Liver (tissue), 9 donors: Measurements from ENCODE around the gene CCDC12. TPM values are rescaled to one million over a fixed set of nuclear protein-coding genes. Genes with fewer than 3 reads are reported as not detected.

Source experiments
- DNase-seq: peaks from one replicate; pipeline ENCODE4 v3.0.0-alpha.2; 2017; ENCODE audit warnings: low spot score
- H3K27ac ChIP-seq, 2 donors: one replicate each; pipeline ENCODE4 v1.7.0; 2013; ENCODE audit warnings: inconsistent platforms in 2 of 2, low read length in 2 of 2, control low read depth in 1 of 2, low read depth in 1 of 2, mild to moderate bottlenecking in 1 of 2
- H3K27me3 ChIP-seq, 4 donors: one replicate each; pipeline versions ENCODE4 v1.6.1 to v1.7.0; 2013; ENCODE audit warnings: low read length in 3 of 4, inconsistent platforms in 1 of 4, mild to moderate bottlenecking in 1 of 4, moderate library complexity in 1 of 4; ENCODE audit not compliant: control insufficient read depth in 4 of 4, insufficient read depth in 4 of 4
- H3K36me3 ChIP-seq, 4 donors: one replicate each; pipeline versions ENCODE4 v1.6.1 to v1.7.0; 2013; ENCODE audit warnings: low read length in 3 of 4, mild to moderate bottlenecking in 3 of 4, low read depth in 1 of 4, moderate library complexity in 1 of 4; ENCODE audit not compliant: control insufficient read depth in 4 of 4, insufficient read depth in 3 of 4
- H3K4me1 ChIP-seq, 4 donors: one replicate each; pipeline versions ENCODE4 v1.6.1 to v1.7.0; 2013; ENCODE audit warnings: low read length in 3 of 4, mild to moderate bottlenecking in 3 of 4, moderate library complexity in 1 of 4; ENCODE audit not compliant: control insufficient read depth in 4 of 4, insufficient read depth in 4 of 4
- H3K4me3 ChIP-seq, 3 donors: one replicate each; pipeline versions ENCODE4 v1.6.1 to v1.7.0; 2013; ENCODE audit warnings: low read length in 3 of 3, control low read depth in 1 of 3, low read depth in 1 of 3, mild to moderate bottlenecking in 1 of 3
- H3K9ac ChIP-seq, 2 donors: one replicate each; pipeline ENCODE4 v1.7.0; 2013; ENCODE audit warnings: low read length in 2 of 2, mild to moderate bottlenecking in 2 of 2, moderate library complexity in 2 of 2, control low read depth in 1 of 2, low read depth in 1 of 2
- H3K9me3 ChIP-seq, 4 donors: one replicate each; pipeline versions ENCODE4 v1.6.1 to v1.7.0; 2013; ENCODE audit warnings: low read length in 3 of 4; ENCODE audit not compliant: control insufficient read depth in 4 of 4
- CTCF ChIP-seq: fragments of 150-350 bp; IDR thresholded peaks from 2 replicates; pipeline ENCODE4 v1.5.1; 2017; ENCODE audit warnings: improper control_type of control experiment, low read depth, low read length; ENCODE audit not compliant: missing input control
- EGR1 ChIP-seq, 2 donors: IDR thresholded peaks; 2 replicates each; pipeline ENCODE4 v1.6.1; 2016 to 2018; ENCODE audit warnings: antibody characterized with exemption in 2 of 2, low read depth in 2 of 2
- FOXA2 ChIP-seq: IDR thresholded peaks from 2 replicates; pipeline ENCODE4 v1.6.1; 2016; ENCODE audit warnings: antibody characterized with exemption
- GABPA ChIP-seq, 2 donors: IDR thresholded peaks in 1 of 2; conservative IDR thresholded peaks in 1 of 2; 2 replicates each; pipeline ENCODE4 v1.6.1; 2016; ENCODE audit warnings: antibody characterized with exemption in 2 of 2, mild to moderate bottlenecking in 1 of 2, moderate library complexity in 1 of 2
- HNF4A ChIP-seq, 2 donors: conservative IDR thresholded peaks; 2 replicates each; pipeline ENCODE4 v1.6.1; 2016; ENCODE audit warnings: antibody characterized with exemption in 2 of 2, mild to moderate bottlenecking in 2 of 2
- HNF4G ChIP-seq: IDR thresholded peaks from 2 replicates; pipeline ENCODE4 v1.6.1; 2016; ENCODE audit warnings: antibody characterized with exemption
- JUND ChIP-seq, 2 donors: IDR thresholded peaks; 2 replicates each; pipeline ENCODE4 v1.6.1; 2016; ENCODE audit warnings: antibody characterized with exemption in 2 of 2
- RAD21 ChIP-seq, 2 donors: IDR thresholded peaks; 2 replicates each; pipeline ENCODE4 v1.6.1; 2016; ENCODE audit warnings: antibody characterized with exemption in 2 of 2, mild to moderate bottlenecking in 2 of 2
- REST ChIP-seq: IDR thresholded peaks from 2 replicates; pipeline ENCODE4 v1.6.1; 2016; ENCODE audit warnings: antibody characterized with exemption, mild to moderate bottlenecking
- RXRA ChIP-seq, 2 donors: IDR thresholded peaks; 2 replicates each; pipeline ENCODE4 v1.6.1; 2017 to 2018; ENCODE audit warnings: antibody characterized with exemption in 2 of 2, mild to moderate bottlenecking in 1 of 2
- TAF1 ChIP-seq: conservative IDR thresholded peaks from 2 replicates; pipeline ENCODE4 v1.6.1; 2016; ENCODE audit warnings: antibody characterized with exemption, mild to moderate bottlenecking
- YY1 ChIP-seq: IDR thresholded peaks from 2 replicates; pipeline ENCODE4 v1.6.1; 2016; ENCODE audit warnings: antibody characterized with exemption, mild to moderate bottlenecking
- ZBTB33 ChIP-seq: IDR thresholded peaks from 2 replicates; pipeline ENCODE4 v1.6.1; 2016; ENCODE audit warnings: antibody characterized with exemption
- WGBS: extraction: QIAGEN DNeasy Blood & Tissue Kit; methylation state at CpG from one replicate; pipeline ENCODE4 v1.1.7; 2013; 5-methylcytosine and 5-hydroxymethylcytosine counted together
- polyA plus RNA-seq, 2 donors: library from polyadenylated mRNA; stranded (reverse) in 1 of 2; unstranded in 1 of 2; fragments of 200-250 nt in 1 of 2; fragments of >200 nt in 1 of 2; fragmentation: Nextera tagmentation in 1 of 2; extraction: Ambion mirVana in 1 of 2; gene quantifications; one replicate each; pipeline versions ENCODE4 v1.2.1 to v1.2.3, GENCODE V29; 2013 to 2015
- total RNA-seq, 2 donors: library from RNA; depleted of rRNA; stranded (reverse); fragments of >200 nt; gene quantifications; one replicate each; pipeline ENCODE4 v1.2.3, GENCODE V29; 2014
- donor health status: healthy.
- donor health status: healthy.
- donor health status: healthy.
- donor health status: healthy.
- donor health status: healthy.

Gene CCDC12
- total and polyA plus RNA-seq, 4 donors, result 8.5 to 35.1 (median 26.6) TPM

- peaks cover 5 to 22% (median 18%) of the 10 kb centered on the region in 4 donors for H3K4me1 ChIP-seq
- H3K4me3 ChIP-seq, result no peak overlapping the region
- no peak overlapping the region for H3K27ac ChIP-seq
- H3K9me3 ChIP-seq, result no peaks in the 10 kb centered on the region
- TF ChIP-seq JUND (IDR thresholded peaks at IDR 0.05) (no peak), TAF1 (no peak), HNF4A (conservative IDR thresholded peaks at IDR 0.05) (no peak), REST (no peak), ZBTB33 (no peak), YY1 (no peak), HNF4G (no peak), EGR1 (IDR thresholded peaks at IDR 0.05; ENCODE audit: low read depth in 2 of 2) (no peak), CTCF (no peak), FOXA2 (no peak), RXRA (IDR thresholded peaks at IDR 0.05) (no peak), RAD21 (IDR thresholded peaks at IDR 0.05) (no peak), GABPA (IDR thresholded peaks at IDR 0.05 in 1 of 2, conservative IDR thresholded peaks at IDR 0.05 in 1 of 2) (no peak)
- no peaks in the 10 kb centered on the region for H3K27me3 ChIP-seq
- DNase-seq, result no peak
- no peaks in the 10 kb centered on the region for H3K36me3 ChIP-seq
- WGBS, result 91% methylated on average over 11 of the region's 11 CpGs
- no peak overlapping the region for H3K9ac ChIP-seq
These were observed 70.7 kb downstream of the CCDC12 start for GRCh38 chr3:46905661-46906451.

GRCh38 chr3:46905213-46905560 lies 71.4 kb downstream of the CCDC12 start:
- H3K27me3 ChIP-seq, result no peaks in the 10 kb centered on the region
- H3K9me3 ChIP-seq, result no peaks in the 10 kb centered on the region
- 96% methylated on average over 3 of the region's 3 CpGs for WGBS
- DNase-seq, result no peak
- H3K9ac ChIP-seq, result no peak overlapping the region
- TF ChIP-seq RXRA (IDR thresholded peaks at IDR 0.05) (no peak), FOXA2 (no peak)
- H3K27ac ChIP-seq, result no peak overlapping the region
- H3K4me1 ChIP-seq, result peaks cover 5 to 22% (median 18%) of the 10 kb centered on the region in 4 donors
- no peak overlapping the region for H3K4me3 ChIP-seq
- no peaks in the 10 kb centered on the region for H3K36me3 ChIP-seq
